ENCODE data around the gene AFF2.

- TF ChIP-seq, protein P1, sequence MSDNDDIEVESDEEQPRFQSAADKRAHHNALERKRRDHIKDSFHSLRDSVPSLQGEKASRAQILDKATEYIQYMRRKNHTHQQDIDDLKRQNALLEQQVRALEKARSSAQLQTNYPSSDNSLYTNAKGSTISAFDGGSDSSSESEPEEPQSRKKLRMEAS (IDR thresholded peaks at IDR 0.05; ENCODE audit: insufficient read depth, insufficient read length), result no peak
- TF ChIP-seq CTCF (IDR thresholded peaks at IDR 0.05; ENCODE audit: extremely low read depth in 1 of 2, insufficient read depth in 1 of 2, low read depth in 1 of 2, low read length in 2 of 2) (no peak), POLR2A (IDR thresholded peaks at IDR 0.05; ENCODE audit: low read depth, low read length) (no peak), POLR2AphosphoS5 (IDR thresholded peaks at IDR 0.05; ENCODE audit: insufficient read depth, low read depth, low read length) (no peak), EZH2 (IDR thresholded peaks at IDR 0.05; ENCODE audit: borderline replicate concordance, low read depth, low read length, severe bottlenecking) (no peak), GATA2 (IDR thresholded peaks at IDR 0.05; ENCODE audit: insufficient read depth, insufficient read length, low read depth, low read length) (no peak)
Observed at GRCh38 chrX:148555101-148555500, 54.7 kb downstream of the AFF2 start.

Measured in endothelial cell of umbilical vein (primary cell).